ENCODE data around the gene GRK1. TPM values are rescaled to one million over a fixed set of nuclear protein-coding genes. Genes with fewer than 3 reads are reported as not detected.
A peak's percentile ranks its signal among the peaks of the same experiment; 100 is the strongest.
"Not testable (repeated sequence)": the region's sequence is repeated elsewhere in the genome, so short reads cannot be mapped to it uniquely, and the experiment has no call there.

The GRK1 gene
- not detected for total RNA-seq

DNA sequence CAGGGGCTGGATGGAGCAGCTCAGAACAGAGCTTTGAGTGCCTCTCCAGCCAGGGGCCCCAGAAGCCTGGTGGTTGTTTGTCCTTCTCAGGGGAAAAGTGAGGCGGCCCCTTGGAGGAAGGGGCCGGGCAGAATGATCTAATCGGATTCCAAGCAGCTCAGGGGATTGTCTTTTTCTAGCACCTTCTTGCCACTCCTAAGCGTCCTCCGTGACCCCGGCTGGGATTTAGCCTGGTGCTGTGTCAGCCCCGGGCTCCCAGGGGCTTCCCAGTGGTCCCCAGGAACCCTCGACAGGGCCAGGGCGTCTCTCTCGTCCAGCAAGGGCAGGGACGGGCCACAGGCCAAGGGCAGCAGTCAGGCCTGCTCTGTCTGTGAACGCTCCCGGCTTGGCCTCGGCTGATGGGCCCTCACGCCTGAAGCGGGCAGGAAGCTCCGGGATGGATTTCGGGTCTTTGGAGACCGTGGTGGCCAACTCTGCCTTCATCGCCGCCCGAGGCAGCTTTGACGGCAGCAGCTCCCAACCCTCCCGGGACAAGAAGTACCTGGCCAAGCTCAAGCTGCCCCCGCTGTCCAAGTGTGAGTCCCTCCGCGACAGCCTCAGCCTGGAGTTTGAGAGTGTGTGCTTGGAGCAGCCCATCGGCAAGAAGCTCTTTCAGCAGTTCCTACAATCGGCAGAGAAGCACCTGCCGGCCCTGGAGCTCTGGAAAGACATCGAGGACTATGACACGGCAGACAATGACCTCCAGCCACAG is at the start of gene GRK1:
TSS of gene GRK1 (plus strand) at position 269 of the 751 bp plus-strand sequence. CDS start at position 437, 168 bp downstream.
- no peaks in the 10 kb centered on the region for H3K4me1 ChIP-seq
- H3K36me3 ChIP-seq = no peaks in the 10 kb centered on the region
- no peaks in the 10 kb centered on the region for H3K27me3 ChIP-seq
- no peaks in the 10 kb centered on the region for H3K9me3 ChIP-seq
- H3K27ac ChIP-seq = no peak within 1 kb of the TSS
- H3K4me3 ChIP-seq = no peak within 1 kb of the TSS
- peak in 1 of 2 donors; percentile 47 for DNase-seq (ENCODE audit: low spot score in 2 of 2)
- TF ChIP-seq POLR2AphosphoS5 (IDR thresholded peaks at IDR 0.05) = no peak
- no peak for TF ChIP-seq POLR2A (IDR thresholded peaks at IDR 0.05)
- TF ChIP-seq, protein P1, sequence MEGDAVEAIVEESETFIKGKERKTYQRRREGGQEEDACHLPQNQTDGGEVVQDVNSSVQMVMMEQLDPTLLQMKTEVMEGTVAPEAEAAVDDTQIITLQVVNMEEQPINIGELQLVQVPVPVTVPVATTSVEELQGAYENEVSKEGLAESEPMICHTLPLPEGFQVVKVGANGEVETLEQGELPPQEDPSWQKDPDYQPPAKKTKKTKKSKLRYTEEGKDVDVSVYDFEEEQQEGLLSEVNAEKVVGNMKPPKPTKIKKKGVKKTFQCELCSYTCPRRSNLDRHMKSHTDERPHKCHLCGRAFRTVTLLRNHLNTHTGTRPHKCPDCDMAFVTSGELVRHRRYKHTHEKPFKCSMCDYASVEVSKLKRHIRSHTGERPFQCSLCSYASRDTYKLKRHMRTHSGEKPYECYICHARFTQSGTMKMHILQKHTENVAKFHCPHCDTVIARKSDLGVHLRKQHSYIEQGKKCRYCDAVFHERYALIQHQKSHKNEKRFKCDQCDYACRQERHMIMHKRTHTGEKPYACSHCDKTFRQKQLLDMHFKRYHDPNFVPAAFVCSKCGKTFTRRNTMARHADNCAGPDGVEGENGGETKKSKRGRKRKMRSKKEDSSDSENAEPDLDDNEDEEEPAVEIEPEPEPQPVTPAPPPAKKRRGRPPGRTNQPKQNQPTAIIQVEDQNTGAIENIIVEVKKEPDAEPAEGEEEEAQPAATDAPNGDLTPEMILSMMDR (IDR thresholded peaks at IDR 0.05) = no peak
- intact Hi-C loops (cut with DNase I; ENCODE audit: low total_unique reads) = no loop called here

DNA sequence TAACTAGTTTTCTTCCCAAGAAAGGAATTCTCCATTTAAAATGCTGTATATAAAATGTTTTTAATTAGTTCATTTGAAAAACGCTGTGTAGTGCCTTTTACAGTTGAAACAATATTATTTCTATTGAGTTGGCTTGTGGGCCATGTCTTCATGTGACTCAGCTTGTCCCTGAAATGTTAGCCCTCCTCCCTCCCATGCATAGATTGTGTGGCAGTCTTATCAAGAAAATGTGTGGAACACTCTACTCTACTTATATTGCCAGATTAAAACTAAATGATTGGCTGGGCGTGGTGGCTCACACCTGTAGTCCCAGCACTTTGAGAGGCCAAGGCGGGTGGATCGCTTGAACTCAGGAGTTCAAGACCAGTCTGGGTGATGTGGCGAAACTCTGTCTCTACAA is 49.1 kb upstream of the GRK1 start:
- TF ChIP-seq POLR2A (IDR thresholded peaks at IDR 0.05) (no peak), POLR2AphosphoS5 (IDR thresholded peaks at IDR 0.05) (no peak)
- TF ChIP-seq, protein P1 (IDR thresholded peaks at IDR 0.05) = no peak
- H3K27ac ChIP-seq = no peak overlapping the region
- no peaks in the 10 kb centered on the region for H3K4me1 ChIP-seq
- no peak overlapping the region for H3K4me3 ChIP-seq
- H3K27me3 ChIP-seq = no peaks in the 10 kb centered on the region
- DNase-seq (ENCODE audit: low spot score in 2 of 2) = no peak
- intact Hi-C loops (cut with DNase I; ENCODE audit: low total_unique reads) = no loop called here
- H3K9me3 ChIP-seq = no peaks in the 10 kb centered on the region
- no peaks in the 10 kb centered on the region for H3K36me3 ChIP-seq

DNA sequence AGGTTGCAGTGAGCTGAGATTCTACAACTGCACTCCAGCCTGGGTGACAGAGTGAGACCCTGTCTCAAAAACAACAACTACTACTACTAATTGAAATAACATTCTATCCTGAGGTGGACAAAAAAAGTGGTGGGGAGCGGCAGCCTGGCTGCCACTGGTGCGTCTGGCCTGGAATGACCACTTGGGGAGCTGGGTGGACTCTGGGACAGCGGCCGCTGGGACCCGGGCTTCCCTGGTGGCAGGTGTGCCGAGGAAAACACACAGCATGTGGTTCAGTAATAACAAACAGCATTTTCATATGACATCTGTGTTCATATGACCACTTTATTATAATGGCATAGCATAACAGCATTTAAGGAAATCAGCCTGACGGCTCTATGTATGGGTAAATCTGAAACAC is 48.6 kb upstream of the GRK1 start:
- no peak for DNase-seq (ENCODE audit: low spot score in 2 of 2)
- intact Hi-C loops (cut with DNase I; ENCODE audit: low total_unique reads) = no loop called here
- Histone ChIP-seq H3K27ac (no peak overlapping the region), H3K4me3 (no peak overlapping the region), H3K9me3 (no peaks in the 10 kb centered on the region), H3K36me3 (no peaks in the 10 kb centered on the region), H3K4me1 (no peaks in the 10 kb centered on the region), H3K27me3 (no peaks in the 10 kb centered on the region)
- TF ChIP-seq, protein P1 (IDR thresholded peaks at IDR 0.05) = no peak
- TF ChIP-seq POLR2A (IDR thresholded peaks at IDR 0.05) (no peak), POLR2AphosphoS5 (IDR thresholded peaks at IDR 0.05) (no peak)

DNA sequence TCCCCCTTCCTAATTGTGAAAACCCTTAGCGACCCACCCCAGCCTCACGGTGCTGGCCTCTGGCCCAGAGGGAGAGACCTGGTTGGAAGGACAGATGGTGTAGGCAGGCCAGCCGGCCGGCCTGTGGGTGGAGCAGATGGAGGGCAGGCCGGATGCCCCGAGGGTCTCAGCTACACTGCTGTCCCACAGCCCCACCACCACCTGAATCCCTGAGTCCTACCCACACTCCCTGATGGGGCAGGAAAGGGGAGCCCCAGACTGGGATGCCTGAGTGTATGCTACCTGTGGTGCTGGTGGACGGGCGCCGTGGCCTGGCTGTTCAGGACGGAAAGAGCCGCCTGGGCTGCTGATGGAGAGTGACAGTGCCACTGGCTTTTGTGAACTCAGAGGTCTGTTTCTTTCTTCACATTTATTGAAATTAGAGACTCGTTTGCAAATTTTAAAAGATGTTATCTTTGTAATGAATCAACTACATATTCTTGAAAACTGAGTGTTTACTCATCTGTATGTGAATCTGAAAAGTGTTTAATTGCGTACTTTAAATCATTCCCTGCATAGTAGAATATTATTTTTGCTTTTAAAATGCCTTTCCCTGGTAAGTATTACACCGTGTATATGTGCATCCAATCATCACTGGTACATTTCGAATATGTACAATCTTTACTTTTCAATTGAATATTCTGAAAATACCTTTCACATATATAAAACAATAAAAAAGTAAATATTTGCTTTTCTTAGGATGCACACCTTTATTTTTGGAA is 46.8 kb upstream of the GRK1 start:
- no peaks in the 10 kb centered on the region for H3K36me3 ChIP-seq
- intact Hi-C loops (cut with DNase I; ENCODE audit: low total_unique reads) = no loop called here
- DNase-seq (ENCODE audit: low spot score in 2 of 2) = no peak
- H3K4me1 ChIP-seq = no peaks in the 10 kb centered on the region
- no peak overlapping the region for H3K27ac ChIP-seq
- TF ChIP-seq POLR2AphosphoS5 (IDR thresholded peaks at IDR 0.05) = no peak
- TF ChIP-seq, protein P1 (IDR thresholded peaks at IDR 0.05) = no peak
- TF ChIP-seq POLR2A (IDR thresholded peaks at IDR 0.05) = no peak
- H3K4me3 ChIP-seq = no peak overlapping the region
- no peaks in the 10 kb centered on the region for H3K9me3 ChIP-seq
- H3K27me3 ChIP-seq = no peaks in the 10 kb centered on the region

DNA sequence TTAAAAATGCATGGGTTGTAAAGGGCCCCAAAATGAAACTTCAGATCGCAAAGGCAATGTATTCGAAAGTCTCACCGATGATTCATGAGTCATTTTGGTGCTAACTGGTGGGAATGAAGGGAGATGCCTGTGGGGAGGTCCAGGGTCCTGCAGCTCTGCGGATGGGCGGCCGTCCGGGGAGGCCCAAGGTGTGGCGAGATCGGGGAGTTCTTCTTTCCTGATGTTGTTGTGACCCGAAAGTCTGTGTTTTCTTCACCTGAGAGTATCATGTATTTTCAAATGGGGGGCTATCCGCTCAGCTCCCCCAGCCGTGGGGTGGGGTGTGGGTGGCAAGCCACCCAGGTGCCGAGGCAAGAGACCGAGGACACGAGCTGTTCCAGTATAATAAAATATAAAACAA is 46.0 kb upstream of the GRK1 start:
- Histone ChIP-seq H3K27me3 (no peaks in the 10 kb centered on the region), H3K4me3 (no peak overlapping the region), H3K4me1 (no peaks in the 10 kb centered on the region), H3K9me3 (no peaks in the 10 kb centered on the region), H3K27ac (no peak overlapping the region), H3K36me3 (no peaks in the 10 kb centered on the region)
- peak in 1 of 2 donors; percentile 25 for DNase-seq (ENCODE audit: low spot score in 2 of 2)
- no peak for TF ChIP-seq POLR2AphosphoS5 (IDR thresholded peaks at IDR 0.05)
- no peak for TF ChIP-seq POLR2A (IDR thresholded peaks at IDR 0.05)
- TF ChIP-seq, protein P1 (IDR thresholded peaks at IDR 0.05) = no peak
- intact Hi-C loops (cut with DNase I; ENCODE audit: low total_unique reads) = no loop called here

DNA sequence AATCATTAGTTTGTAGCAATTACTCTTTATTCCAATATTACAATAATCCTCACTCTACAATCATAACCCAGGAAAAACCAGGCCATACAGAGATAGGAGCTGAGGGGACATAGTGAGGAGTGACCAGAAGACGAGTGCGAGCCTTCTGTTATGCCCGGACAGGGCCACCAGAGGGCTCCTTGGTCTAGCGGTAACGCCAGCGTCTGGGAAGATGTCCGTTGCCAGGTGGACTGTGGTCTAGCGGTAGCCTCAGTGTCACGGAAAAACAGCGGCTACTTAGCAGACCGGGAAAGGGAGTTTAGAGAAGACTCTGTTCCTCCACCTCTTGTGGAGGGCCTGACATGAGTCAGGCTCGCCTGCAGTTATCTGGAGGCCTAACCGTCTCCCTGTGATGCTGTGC is 45.5 kb upstream of the GRK1 start:
- H3K4me1 ChIP-seq; intact Hi-C loops (cut with DNase I; ENCODE audit: low total_unique reads); H3K36me3 ChIP-seq; H3K27me3 ChIP-seq; H3K27ac ChIP-seq; H3K9me3 ChIP-seq; H3K4me3 ChIP-seq: not testable (repeated sequence)
- peak in 1 of 2 donors; percentile 25 for DNase-seq (ENCODE audit: low spot score in 2 of 2)

DNA sequence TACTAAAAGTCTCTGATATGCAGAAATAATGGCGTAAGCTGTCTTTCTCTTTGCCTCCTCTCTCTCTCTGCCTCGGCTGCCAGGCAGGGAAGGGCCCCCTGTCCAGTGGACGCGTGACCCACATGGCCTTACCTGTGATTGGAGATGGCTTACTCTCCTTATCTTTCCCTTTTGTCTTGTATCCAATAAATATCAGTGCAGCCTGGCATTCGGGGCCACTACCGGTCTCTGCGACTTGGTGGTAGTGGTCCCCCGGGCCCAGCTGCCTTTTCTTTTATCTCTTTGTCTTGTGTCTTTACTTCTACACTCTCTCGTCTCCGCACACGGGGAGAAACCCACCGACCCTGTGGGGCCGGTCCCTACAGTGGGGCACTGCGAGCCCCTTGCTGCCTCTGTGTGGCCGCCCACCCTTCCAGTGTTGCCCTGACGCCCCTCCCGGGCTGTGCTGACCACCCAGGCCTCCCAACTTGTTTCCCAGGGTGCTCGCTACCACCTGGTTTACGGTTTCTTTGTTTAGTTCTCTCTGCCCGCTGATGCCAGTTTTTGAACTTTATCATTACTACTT is 45.0 kb upstream of the GRK1 start:
- H3K4me1 ChIP-seq; H3K27ac ChIP-seq; H3K9me3 ChIP-seq; H3K4me3 ChIP-seq; H3K36me3 ChIP-seq; DNase-seq (ENCODE audit: low spot score in 2 of 2); H3K27me3 ChIP-seq; intact Hi-C loops (cut with DNase I; ENCODE audit: low total_unique reads): not testable (repeated sequence)

Measured in breast epithelium (tissue), 4 donors.